Endothelial cell of umbilical vein (primary cell): ENCODE data around the gene BORCS5. TPM values are rescaled to one million over a fixed set of nuclear protein-coding genes. Genes with fewer than 3 reads are reported as not detected.

ENCODE experiments used
- BruUV-seq: library from RNA; stranded (reverse); fragments of 400-500 nt; replicated peaks from 2 replicates; lab custom pipeline; 2021; lab: Mats Ljungman, UMichigan
- CTCF ChIA-PET: fragments of 300-600, 350-600 bp; sonication (Branson Sonifier 250); formaldehyde crosslinking; loops from one replicate; lab custom pipeline; 2021; ENCODE audit warnings: antibody characterized with exemption, inconsistent platforms; lab: Charles Lee
- POLR2A ChIA-PET: fragments of 300-600, 350-600 bp; sonication (Branson Sonifier 250); formaldehyde crosslinking; loops from one replicate; lab custom pipeline; 2021; ENCODE audit warnings: antibody characterized with exemption, inconsistent platforms; lab: Charles Lee
- DNase-seq: peaks from one replicate; pipeline ENCODE4 v3.0.0-alpha.2; 2011; ENCODE audit warnings: low read depth, low spot score
- FAIRE-seq: peaks from 2 replicates; lab custom pipeline; 2011; peaks lifted over from hg19 to GRCh38; lab: Jason Lieb, UNC
- H2AFZ ChIP-seq: 2 replicates; pipeline ENCODE4 v1.6.0; 2012; ENCODE audit warnings: low read depth, low read length, control low read depth, inconsistent platforms
- H3K27ac ChIP-seq: 2 replicates; pipeline ENCODE4 v1.5.1; 2011; ENCODE audit warnings: low read depth, mild to moderate bottlenecking, control low read depth, low read length, moderate library complexity; ENCODE audit not compliant: insufficient read depth
- H3K27me3 ChIP-seq, 2 experiments: 2 replicates each; pipeline versions ENCODE4 v1.6.0 to v1.6.1; 2011; ENCODE audit warnings: low read length in 2 of 2, mixed read lengths in 1 of 2; ENCODE audit not compliant: control insufficient read depth in 2 of 2, insufficient read depth in 2 of 2
- H3K36me3 ChIP-seq, 2 experiments: 2 replicates in 1 of 2; 3 replicates in 1 of 2; pipeline ENCODE4 v1.5.1; 2011; ENCODE audit warnings: low read length in 2 of 2, mild to moderate bottlenecking in 1 of 2, moderate library complexity in 1 of 2; ENCODE audit not compliant: control insufficient read depth in 2 of 2, insufficient read depth in 2 of 2; ENCODE audit errors: extremely low read depth in 1 of 2
- H3K4me1 ChIP-seq: 3 replicates; pipeline ENCODE4 v1.5.1; 2011; ENCODE audit warnings: mild to moderate bottlenecking, low read length; ENCODE audit not compliant: control insufficient read depth, insufficient read depth; ENCODE audit errors: extremely low read depth
- H3K4me2 ChIP-seq: 2 replicates; pipeline ENCODE4 v1.6.1; 2011; ENCODE audit warnings: low read length, control low read depth, mixed read lengths; ENCODE audit not compliant: insufficient read depth
- H3K4me3 ChIP-seq, 3 experiments: fragments of 200-600 bp in 1 of 3; sonication (generic), shearing (Covaris generic) in 1 of 3; replicated peaks in 1 of 3; 2 replicates each; pipeline ENCODE4 v1.5.1; 2011 to 2016; ENCODE audit warnings: control low read depth in 3 of 3, low read length in 3 of 3, mild to moderate bottlenecking in 2 of 3, inconsistent platforms in 1 of 3, low read depth in 1 of 3, moderate library complexity in 1 of 3; ENCODE audit not compliant: insufficient read depth in 1 of 3
- H3K79me2 ChIP-seq: 2 replicates; pipeline ENCODE4 v1.6.0; 2012; ENCODE audit warnings: low read length, inconsistent platforms; ENCODE audit not compliant: control insufficient read depth, insufficient read depth
- H3K9ac ChIP-seq: replicated peaks from 2 replicates; pipeline ENCODE3; 2011; ENCODE audit warnings: low read length, control low read depth; ENCODE audit not compliant: insufficient read depth; ENCODE audit errors: extremely low read depth
- H3K9me1 ChIP-seq: replicated peaks from 3 replicates; pipeline ENCODE4 v1.6.0; 2011; ENCODE audit warnings: mild to moderate bottlenecking, low read length; ENCODE audit not compliant: control insufficient read depth, insufficient read depth; ENCODE audit errors: extremely low read depth
- H3K9me3 ChIP-seq: replicated peaks from 2 replicates; pipeline ENCODE4 v1.5.1; 2012; ENCODE audit warnings: low read length, inconsistent platforms; ENCODE audit not compliant: control insufficient read depth, insufficient read depth
- H4K20me1 ChIP-seq: replicated peaks from 2 replicates; pipeline ENCODE3; 2011; ENCODE audit warnings: mild to moderate bottlenecking, low read length; ENCODE audit not compliant: control insufficient read depth, insufficient read depth; ENCODE audit errors: extremely low read depth
- CTCF ChIP-seq, 2 donors: IDR thresholded peaks; 1 replicate in 1 of 2; 2 replicates in 1 of 2; pipeline ENCODE4 v1.5.1; 2011; ENCODE audit warnings: low read length in 2 of 2, mild to moderate bottlenecking in 2 of 2, moderate library complexity in 2 of 2, control low read depth in 1 of 2, inconsistent platforms in 1 of 2, low read depth in 1 of 2; ENCODE audit not compliant: insufficient read depth in 1 of 2; ENCODE audit errors: extremely low read depth in 1 of 2
- EZH2 ChIP-seq: IDR thresholded peaks from 2 replicates; pipeline ENCODE4 v1.6.1; 2012; ENCODE audit warnings: borderline replicate concordance, low read depth, mild to moderate bottlenecking, moderate library complexity, low read length, inconsistent platforms; ENCODE audit not compliant: severe bottlenecking
- FOS ChIP-seq: IDR thresholded peaks from 2 replicates; pipeline ENCODE4 v1.6.1; 2011; ENCODE audit warnings: mild to moderate bottlenecking, low read length, moderate library complexity, borderline replicate concordance; ENCODE audit not compliant: insufficient read depth
- GATA2 ChIP-seq: IDR thresholded peaks from 2 replicates; pipeline ENCODE4 v1.7.0; 2011; ENCODE audit warnings: low read depth, mild to moderate bottlenecking, moderate library complexity, mixed read lengths, low read length; ENCODE audit not compliant: insufficient read length, insufficient read depth
- JUN ChIP-seq: IDR thresholded peaks from 2 replicates; pipeline ENCODE4 v1.6.1; 2011; ENCODE audit warnings: borderline replicate concordance, low read depth; ENCODE audit not compliant: insufficient read length, insufficient read depth
- MYC ChIP-seq: IDR thresholded peaks from one replicate; pipeline ENCODE4 v1.6.1; 2011; ENCODE audit warnings: mild to moderate bottlenecking, low read depth, low read length
- POLR2A ChIP-seq: IDR thresholded peaks from 2 replicates; pipeline ENCODE4 v1.6.1; 2012; ENCODE audit warnings: low read depth, mild to moderate bottlenecking, control low read depth, low read length
- POLR2AphosphoS5 ChIP-seq: IDR thresholded peaks from 2 replicates; pipeline ENCODE4 v1.6.1; 2012; ENCODE audit warnings: low read depth, mild to moderate bottlenecking, control low read depth, low read length, moderate library complexity; ENCODE audit not compliant: insufficient read depth
- dilution Hi-C: fragments of 300-500 bp; cut with MboI; formaldehyde crosslinking; loops from one replicate; pipeline ENCODE4 v1.15.0; 2019; ENCODE audit warnings: low sequenced_read_pairs; ENCODE audit not compliant: extremely low pct_ligation_motif_present
- intact Hi-C: fragments of 100-400 bp; cut with micrococcal nuclease; formaldehyde crosslinking; loops from one replicate; pipeline ENCODE4 v1.10.0; 2022
- polyA plus RNA-seq, 4 experiments: library from polyadenylated mRNA; depleted of rRNA in 3 of 4; stranded (reverse) in 3 of 4; unstranded in 1 of 4; fragments of >200 nt; gene quantifications; 2 replicates each; pipeline versions ENCODE4 v1.2.1 to v1.2.3, GENCODE V29; 2011 to 2012; ENCODE audit warnings: missing spikeins in 1 of 4
- total RNA-seq: library from RNA; stranded (reverse); gene quantifications from 2 replicates; pipeline ENCODE4 v1.2.3, GENCODE V29; 2021
- TF ChIP-seq, protein P1 (sequence below): IDR thresholded peaks from 2 replicates; pipeline ENCODE4 v1.6.1; 2011; ENCODE audit not compliant: insufficient read depth, insufficient read length

The BORCS5 gene
- total and polyA plus RNA-seq, 2 donors (not counting 3 experiments of a cell fraction or from before 2014, with no cell fraction given), result 8.3 to 10.5 TPM

GRCh38 chr12:12495536-12495935, 138.7 kb downstream of the BORCS5 start:
- no TSS peak for BruUV-seq
- H3K9me1 ChIP-seq, result no peaks in the 10 kb centered on the region
- no peak for DNase-seq
- H3K4me2 ChIP-seq, result no peak overlapping the region
- no peak overlapping the region for H3K4me3 ChIP-seq
- dilution Hi-C loops (no loop called here), intact Hi-C loops (no loop called here)
- H3K9ac ChIP-seq, result no peak overlapping the region
- no peaks in the 10 kb centered on the region for H3K9me3 ChIP-seq
- H3K4me1 ChIP-seq, result peaks cover 3% of the 10 kb centered on the region
- H3K27me3 ChIP-seq, result no peaks in the 10 kb centered on the region
- no peak for FAIRE-seq
- TF ChIP-seq JUN (no peak), CTCF (IDR thresholded peaks at IDR 0.05; ENCODE audit: extremely low read depth in 1 of 2, insufficient read depth in 1 of 2, low read depth in 1 of 2, low read length in 2 of 2) (no peak), POLR2AphosphoS5 (no peak), FOS (no peak), EZH2 (no peak), POLR2A (no peak), MYC (no peak), GATA2 (no peak)
- TF ChIP-seq, protein P1, sequence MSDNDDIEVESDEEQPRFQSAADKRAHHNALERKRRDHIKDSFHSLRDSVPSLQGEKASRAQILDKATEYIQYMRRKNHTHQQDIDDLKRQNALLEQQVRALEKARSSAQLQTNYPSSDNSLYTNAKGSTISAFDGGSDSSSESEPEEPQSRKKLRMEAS, result no peak
- H3K36me3 ChIP-seq, result no peaks in the 10 kb centered on the region
- H4K20me1 ChIP-seq, result no peaks in the 10 kb centered on the region
- CTCF ChIA-PET, result no interaction called here
- H3K27ac ChIP-seq, result no peak overlapping the region
- POLR2A ChIA-PET, result no interaction called here
- no peak overlapping the region for H2AFZ ChIP-seq
- no peaks in the 10 kb centered on the region for H3K79me2 ChIP-seq
